DND-41 (cell line): ENCODE measurements around the gene SUPT3H.

Experiments used
- EZH2 ChIP-seq: IDR thresholded peaks from 3 replicates; pipeline ENCODE4 v1.6.1; 2012; ENCODE audit warnings: borderline replicate concordance, low read depth, mild to moderate bottlenecking, moderate library complexity, low read length, inconsistent platforms; ENCODE audit not compliant: severe bottlenecking
- TF ChIP-seq, protein P1 (sequence below): IDR thresholded peaks from 2 replicates; pipeline ENCODE4 v1.5.1; 2012; ENCODE audit warnings: borderline replicate concordance, low read length, moderate library complexity, mild to moderate bottlenecking; ENCODE audit not compliant: poor library complexity, severe bottlenecking; ENCODE audit errors: extremely low read depth

DNA sequence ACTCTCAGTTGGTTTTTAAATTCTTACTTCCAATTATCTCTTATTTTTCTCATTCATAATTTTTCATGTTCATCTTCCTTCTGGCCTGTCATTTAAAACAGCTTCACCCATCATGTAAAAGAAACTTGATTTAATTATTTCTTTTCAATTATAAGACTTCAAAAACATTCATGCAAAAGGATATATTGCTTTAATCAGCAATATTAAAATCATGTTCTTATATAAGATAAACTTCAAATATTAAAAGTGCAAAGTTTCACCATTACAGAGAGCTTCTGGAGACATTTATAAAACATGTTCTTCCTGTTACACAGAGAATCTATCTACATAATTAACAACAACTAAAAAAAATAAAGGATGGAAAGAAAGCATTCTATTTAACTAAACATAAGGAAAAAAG is 446.3 kb downstream of the SUPT3H start:
- TF ChIP-seq, protein P1, sequence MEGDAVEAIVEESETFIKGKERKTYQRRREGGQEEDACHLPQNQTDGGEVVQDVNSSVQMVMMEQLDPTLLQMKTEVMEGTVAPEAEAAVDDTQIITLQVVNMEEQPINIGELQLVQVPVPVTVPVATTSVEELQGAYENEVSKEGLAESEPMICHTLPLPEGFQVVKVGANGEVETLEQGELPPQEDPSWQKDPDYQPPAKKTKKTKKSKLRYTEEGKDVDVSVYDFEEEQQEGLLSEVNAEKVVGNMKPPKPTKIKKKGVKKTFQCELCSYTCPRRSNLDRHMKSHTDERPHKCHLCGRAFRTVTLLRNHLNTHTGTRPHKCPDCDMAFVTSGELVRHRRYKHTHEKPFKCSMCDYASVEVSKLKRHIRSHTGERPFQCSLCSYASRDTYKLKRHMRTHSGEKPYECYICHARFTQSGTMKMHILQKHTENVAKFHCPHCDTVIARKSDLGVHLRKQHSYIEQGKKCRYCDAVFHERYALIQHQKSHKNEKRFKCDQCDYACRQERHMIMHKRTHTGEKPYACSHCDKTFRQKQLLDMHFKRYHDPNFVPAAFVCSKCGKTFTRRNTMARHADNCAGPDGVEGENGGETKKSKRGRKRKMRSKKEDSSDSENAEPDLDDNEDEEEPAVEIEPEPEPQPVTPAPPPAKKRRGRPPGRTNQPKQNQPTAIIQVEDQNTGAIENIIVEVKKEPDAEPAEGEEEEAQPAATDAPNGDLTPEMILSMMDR: no peak
- TF ChIP-seq EZH2: no peak
